GM19467 (cell line): ENCODE data around the gene TTC23.

ENCODE experiments used
- ATAC-seq: cut with Tn5 transposase; IDR thresholded peaks from one replicate; pipeline ENCODE4 v1.9.1; 2021; ENCODE audit warnings: mild to moderate bottlenecking, moderate library complexity; ENCODE audit not compliant: unreplicated experiment

TTC23 gene

GRCh38 chr15:99249270-99249841, at the start of gene TTC23:
Gene TTC23, minus strand, starts transcription at chr15:99249581. Its CDS starts 20,869 bp downstream, at chr15:99228712.
- no peak for ATAC-seq

GRCh38 chr15:99296386-99296785, 47.0 kb upstream of the TTC23 start:
- ATAC-seq, result no peak

- ATAC-seq, result no peak
Measured at GRCh38 chr15:99295840-99296239, 46.5 kb upstream of the TTC23 start.

GRCh38 chr15:99291643-99292042, 42.3 kb upstream of the TTC23 start:
- ATAC-seq, result no peak

GRCh38 chr15:99283717-99284116, 34.3 kb upstream of the TTC23 start:
- ATAC-seq, result no peak

GRCh38 chr15:99282586-99282985, 33.2 kb upstream of the TTC23 start:
- ATAC-seq, result no peak

- ATAC-seq, result no peak
Measured at GRCh38 chr15:99282121-99282520, 32.7 kb upstream of the TTC23 start.

GRCh38 chr15:99279827-99280226, 30.4 kb upstream of the TTC23 start:
- no peak for ATAC-seq

- no peak for ATAC-seq
Measured at GRCh38 chr15:99279290-99279689, 29.9 kb upstream of the TTC23 start.

GRCh38 chr15:99275525-99276128, 26.2 kb upstream of the TTC23 start:
- no peak for ATAC-seq

DNA sequence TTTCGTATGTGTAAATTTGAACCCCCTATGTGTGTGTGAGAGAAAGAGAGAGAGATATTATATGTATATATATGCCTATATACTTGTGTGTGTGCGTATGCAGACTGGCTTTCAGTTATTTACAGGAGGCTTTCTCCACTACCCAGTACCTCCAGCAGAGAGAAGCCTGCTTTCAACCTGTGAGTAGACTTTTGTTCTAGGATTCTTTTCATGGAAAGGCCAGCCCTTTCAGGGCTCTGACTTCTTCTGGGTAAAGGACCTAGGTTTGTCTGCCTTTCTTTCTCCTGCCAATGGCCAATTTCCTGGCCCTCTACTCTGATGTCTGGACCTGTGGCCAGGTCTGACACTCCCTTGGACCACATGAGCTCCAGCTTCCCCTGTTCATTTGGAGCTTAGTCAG, 25.7 kb upstream of the TTC23 start:
- ATAC-seq, result no peak

- no peak for ATAC-seq
Measured at GRCh38 chr15:99273801-99274200, 24.4 kb upstream of the TTC23 start.

DNA sequence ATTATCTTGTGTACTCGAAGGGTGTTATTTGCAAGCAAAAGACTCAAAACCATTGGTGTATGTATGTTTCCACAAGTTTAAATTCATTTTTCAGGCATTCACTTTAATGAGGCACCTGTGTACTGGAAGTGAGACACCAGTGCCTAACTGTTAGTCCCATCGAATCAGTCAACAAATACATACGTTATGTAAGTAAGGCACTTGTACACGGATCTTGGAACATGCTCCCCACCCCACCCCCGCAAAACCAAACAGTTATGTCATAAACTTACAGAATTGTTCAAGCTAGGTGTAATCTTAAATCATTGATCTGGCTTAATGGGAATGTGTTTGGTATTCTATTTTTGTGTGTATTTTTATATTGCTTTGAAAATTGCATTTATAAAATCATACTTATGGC, 19.1 kb upstream of the TTC23 start:
- no peak for ATAC-seq

- no peak for ATAC-seq
Measured at GRCh38 chr15:99267957-99268356, 18.6 kb upstream of the TTC23 start.

GRCh38 chr15:99265541-99266070, 16.2 kb upstream of the TTC23 start:
- no peak for ATAC-seq

DNA sequence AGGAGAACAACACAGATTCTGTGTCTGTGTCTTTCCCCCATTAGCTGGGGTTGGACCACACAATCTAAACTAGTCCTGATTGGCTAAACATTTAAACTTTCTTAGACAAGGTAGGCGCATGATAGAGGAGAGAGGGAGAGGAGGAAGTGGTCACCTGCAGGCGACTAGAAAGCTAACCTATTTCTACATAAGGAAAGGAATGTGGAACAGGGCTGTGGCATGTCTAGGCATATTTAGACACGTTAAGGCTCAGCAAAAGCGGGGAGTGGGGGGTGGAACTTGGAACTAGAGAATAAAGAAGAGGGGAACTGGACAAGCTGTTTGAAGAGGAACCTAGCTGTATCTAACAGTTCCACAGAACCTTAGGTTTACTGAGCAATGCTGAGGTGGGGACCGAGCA, 14.7 kb upstream of the TTC23 start:
- no peak for ATAC-seq

DNA sequence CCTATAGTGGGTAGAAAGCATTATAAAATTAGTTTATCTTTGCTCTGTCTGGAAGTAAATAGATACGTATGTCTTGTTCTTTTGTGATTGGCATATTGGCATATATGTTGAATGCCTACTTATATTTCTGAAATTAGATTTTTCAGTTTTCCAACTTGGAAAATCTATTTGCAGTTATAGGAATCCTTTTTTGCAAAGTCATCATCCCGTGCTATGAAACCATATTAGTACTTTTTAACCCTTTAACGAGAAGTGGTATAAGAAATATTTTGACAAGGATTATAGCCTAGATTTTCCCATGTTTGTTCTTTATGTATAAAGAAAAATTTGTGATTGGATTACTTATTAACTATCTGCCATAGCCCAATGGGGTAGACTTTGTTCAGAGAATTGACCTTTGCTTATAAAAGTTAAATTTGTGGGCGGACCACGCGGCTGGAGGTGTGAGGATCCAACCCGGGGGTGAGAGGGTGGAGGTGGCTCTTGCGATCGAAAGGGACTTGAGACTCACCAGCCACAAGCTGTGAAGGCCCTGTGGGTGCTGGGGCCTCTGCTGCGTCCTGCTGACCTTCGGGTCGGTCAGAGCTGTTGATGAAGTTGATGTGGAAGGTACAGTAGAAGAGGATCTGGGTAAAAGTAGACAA, 7.8 kb upstream of the TTC23 start:
- ATAC-seq, result no peak

DNA sequence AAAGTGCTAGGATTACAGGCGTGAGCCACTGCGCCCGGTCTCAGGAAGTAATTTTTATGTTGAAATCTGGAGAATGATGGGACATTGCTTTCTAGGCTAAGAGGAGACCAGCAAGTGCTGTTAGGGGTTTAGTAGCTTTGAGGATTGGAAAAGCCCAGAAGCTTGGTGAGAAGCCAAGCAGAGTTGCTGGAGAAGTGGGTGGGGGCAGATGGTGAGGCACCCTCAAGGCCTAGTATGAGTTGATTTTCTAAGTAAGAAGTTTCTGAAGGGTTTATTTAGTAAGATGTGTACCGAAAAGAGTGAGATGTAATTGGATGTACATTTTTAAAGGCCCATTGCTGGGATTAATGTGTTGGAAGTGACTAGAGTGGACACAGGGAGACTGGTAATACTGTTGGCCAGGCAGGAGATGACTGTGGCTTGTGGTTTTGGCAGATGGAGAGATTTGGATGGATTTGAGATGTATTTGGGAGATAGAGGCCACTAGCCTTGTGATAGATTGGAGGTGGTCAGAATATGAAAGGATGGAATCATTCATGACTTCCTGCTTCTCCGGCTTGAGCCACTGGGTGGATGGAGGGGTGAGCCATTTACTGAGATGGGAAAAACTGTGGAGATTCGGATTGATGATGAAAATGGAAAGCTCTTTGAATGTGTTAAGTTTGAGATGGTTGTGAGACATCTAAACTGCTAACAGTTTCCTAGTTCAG, 4.2 kb upstream of the TTC23 start:
- ATAC-seq, result no peak

- no peak for ATAC-seq
Measured at GRCh38 chr15:99252326-99252725, 2.9 kb upstream of the TTC23 start.

- peak; percentile 89 for ATAC-seq
Measured at GRCh38 chr15:99250857-99251841, 1.8 kb upstream of the TTC23 start, which contains the start of gene LRRC28. Gene LRRC28, plus strand, starts transcription at chr15:99251481. Its CDS starts 4,477 bp downstream, at chr15:99255958.
